ENCODE data around the gene CTH. TPM values are rescaled to one million over a fixed set of nuclear protein-coding genes. Genes with fewer than 3 reads are reported as not detected.
"Not testable (repeated sequence)": the region's sequence is repeated elsewhere in the genome, so short reads cannot be mapped to it uniquely, and the experiment has no call there.

Gene CTH
- total RNA-seq, 1 donor from 2014 or later = 8.7 TPM

- TF ChIP-seq CTCF (conservative IDR thresholded peaks at IDR 0.05) = peak; percentile 12
- H3K9me3 Mint-ChIP-seq = no peaks in the 10 kb centered on the region
- H3K4me3 Mint-ChIP-seq = peak overlapping the region; percentile 97
- no peak for DNase-seq (ENCODE audit: extremely low spot score, unreplicated experiment)
- H3K36me3 Mint-ChIP-seq = no peaks in the 10 kb centered on the region
- H3K4me1 Mint-ChIP-seq (ENCODE audit: unreplicated experiment) = peaks cover 19% of the 10 kb centered on the region
- H3K27ac Mint-ChIP-seq = peak overlapping the region; percentile 98
- no peaks in the 10 kb centered on the region for H3K27me3 Mint-ChIP-seq
These were observed 334 bp downstream of the CTH start for GRCh38 chr1:70411360-70411844.

- no peak overlapping the region for H3K27ac Mint-ChIP-seq
- no peaks in the 10 kb centered on the region for H3K27me3 Mint-ChIP-seq
- TF ChIP-seq CTCF (conservative IDR thresholded peaks at IDR 0.05) = no peak
- H3K4me1 Mint-ChIP-seq (ENCODE audit: unreplicated experiment) = peaks cover 13% of the 10 kb centered on the region
- H3K36me3 Mint-ChIP-seq = peaks cover 4% of the 10 kb centered on the region
- H3K9me3 Mint-ChIP-seq = no peaks in the 10 kb centered on the region
- no peak for DNase-seq (ENCODE audit: extremely low spot score, unreplicated experiment)
- H3K4me3 Mint-ChIP-seq = no peak overlapping the region
These were observed 4.8 kb downstream of the CTH start for GRCh38 chr1:70415882-70416281.

GRCh38 chr1:70418973-70419734 is 8.1 kb downstream of the CTH start:
- not testable (repeated sequence) for DNase-seq (ENCODE audit: extremely low spot score, unreplicated experiment); H3K4me3 Mint-ChIP-seq; H3K27me3 Mint-ChIP-seq; H3K9me3 Mint-ChIP-seq; H3K4me1 Mint-ChIP-seq (ENCODE audit: unreplicated experiment); H3K27ac Mint-ChIP-seq; H3K36me3 Mint-ChIP-seq

- peaks cover 4% of the 10 kb centered on the region for H3K36me3 Mint-ChIP-seq
- H3K27me3 Mint-ChIP-seq = no peaks in the 10 kb centered on the region
- DNase-seq (ENCODE audit: extremely low spot score, unreplicated experiment) = no peak
- H3K4me1 Mint-ChIP-seq (ENCODE audit: unreplicated experiment) = no peaks in the 10 kb centered on the region
- TF ChIP-seq CTCF (conservative IDR thresholded peaks at IDR 0.05) = no peak
- H3K4me3 Mint-ChIP-seq = no peak overlapping the region
- H3K9me3 Mint-ChIP-seq = no peaks in the 10 kb centered on the region
- H3K27ac Mint-ChIP-seq = no peak overlapping the region
These were observed 9.3 kb downstream of the CTH start for GRCh38 chr1:70420320-70420719.

- no peak for DNase-seq (ENCODE audit: extremely low spot score, unreplicated experiment)
- no peak for TF ChIP-seq CTCF (conservative IDR thresholded peaks at IDR 0.05)
These were observed 15.4 kb downstream of the CTH start for GRCh38 chr1:70426154-70427131.

More at GRCh38 chr1:70426154-70427131, 15.4 kb downstream of the CTH start:
- no peaks in the 10 kb centered on the region for H3K27me3 Mint-ChIP-seq
- no peaks in the 10 kb centered on the region for H3K4me1 Mint-ChIP-seq (ENCODE audit: unreplicated experiment)
- H3K36me3 Mint-ChIP-seq = peaks cover 18% of the 10 kb centered on the region
- H3K4me3 Mint-ChIP-seq = no peak overlapping the region
- no peaks in the 10 kb centered on the region for H3K9me3 Mint-ChIP-seq
- H3K27ac Mint-ChIP-seq = no peak overlapping the region

Measured in type B pancreatic cell (in vitro differentiated cells).